HepG2 (cell line): ENCODE data around the gene IPO13. TPM values are rescaled to one million over a fixed set of nuclear protein-coding genes. Genes with fewer than 3 reads are reported as not detected.

ENCODE experiments used
- ATAC-seq: fragments of 200-7000 bp; cut with Tn5 transposase; 3 replicates; pipeline ENCODE4 v1.9.1; 2020; ENCODE audit warnings: mild to moderate bottlenecking, moderate library complexity
- Bru-seq: library from RNA; stranded (reverse); fragments of 400-500 nt; gene quantifications from one replicate; lab custom pipeline; 2021; lab: Mats Ljungman, UMichigan
- BruChase-seq, 2 experiments: library from RNA; stranded (reverse); fragments of 400-500 nt; gene quantifications; one replicate each; lab custom pipeline; 2021; lab: Mats Ljungman, UMichigan
- BruUV-seq: library from RNA; stranded (reverse); fragments of 400-500 nt; replicated peaks from 2 replicates; lab custom pipeline; 2021; lab: Mats Ljungman, UMichigan
- CTCF ChIA-PET: fragments of 300-600 bp; formaldehyde crosslinking; extraction: SDS; loops from one replicate; lab custom pipeline; 2021; ENCODE audit warnings: low total read pairs, inconsistent platforms, low intra/inter-chr PET ratio; lab: Yijun Ruan, JAX
- POLR2A ChIA-PET: fragments of 350-600 bp; sonication (Branson Sonifier 250); formaldehyde crosslinking; loops from one replicate; lab custom pipeline; 2020; ENCODE audit warnings: antibody characterized with exemption, inconsistent platforms; lab: Yijun Ruan, JAX
- DNase-seq: peaks from one replicate; pipeline ENCODE4 v3.0.0-alpha.2; 2015; ENCODE audit warnings: low spot score
- FAIRE-seq: peaks from 3 replicates; lab custom pipeline; 2011; peaks lifted over from hg19 to GRCh38; lab: Jason Lieb, UNC
- H2AFZ ChIP-seq: one replicate; pipeline ENCODE4 v1.6.1; 2011; ENCODE audit warnings: low read length, inconsistent platforms
- H3K27ac ChIP-seq: fragments of 300-600 bp; 3 replicates; pipeline ENCODE4 v1.8.0; 2011; ENCODE audit warnings: mixed run types, mild to moderate bottlenecking, mixed read lengths, low read length, inconsistent platforms; ENCODE audit not compliant: insufficient read depth; ENCODE audit errors: extremely low read length
- H3K27me3 ChIP-seq, 2 experiments: fragments of 200-600 bp in 1 of 2; 2 replicates in 1 of 2; 3 replicates in 1 of 2; pipeline versions ENCODE4 v1.6.0 to v1.8.0; 2011; ENCODE audit warnings: low read length in 2 of 2, mild to moderate bottlenecking in 2 of 2, moderate library complexity in 2 of 2, inconsistent platforms in 1 of 2; ENCODE audit not compliant: insufficient read depth in 2 of 2, control insufficient read depth in 1 of 2
- H3K36me3 ChIP-seq, 2 experiments: fragments of 200-600 bp in 1 of 2; replicated peaks in 1 of 2; 2 replicates in 1 of 2; 3 replicates in 1 of 2; pipeline versions ENCODE4 v1.5.1 to v1.8.0; 2011; ENCODE audit warnings: low read length in 2 of 2, inconsistent platforms in 1 of 2; ENCODE audit not compliant: insufficient read depth in 2 of 2, control insufficient read depth in 1 of 2
- H3K4me1 ChIP-seq: 2 replicates; pipeline ENCODE4 v1.5.1; 2012; ENCODE audit warnings: low read length, inconsistent platforms; ENCODE audit not compliant: insufficient read depth
- H3K4me2 ChIP-seq: 2 replicates; pipeline ENCODE4 v1.6.0; 2011; ENCODE audit warnings: low read depth, low read length, inconsistent platforms
- H3K4me3 ChIP-seq, 3 experiments: fragments of 200-600 bp in 1 of 3; sonication (generic), shearing (Covaris generic) in 1 of 3; replicated peaks in 1 of 3; 2 replicates each; pipeline ENCODE4 v1.5.1; 2011 to 2016; ENCODE audit warnings: low read length in 3 of 3, inconsistent platforms in 2 of 3, low read depth in 2 of 3, mild to moderate bottlenecking in 2 of 3, control low read depth in 1 of 3, mixed read lengths in 1 of 3; ENCODE audit not compliant: insufficient read depth in 1 of 3
- H3K79me2 ChIP-seq: one replicate; pipeline ENCODE4 v1.6.1; 2011; ENCODE audit warnings: low read length, inconsistent platforms; ENCODE audit not compliant: insufficient read depth
- H3K9ac ChIP-seq: 2 replicates; pipeline ENCODE4 v1.6.0; 2011; ENCODE audit warnings: mild to moderate bottlenecking, low read depth, low read length, inconsistent platforms; ENCODE audit not compliant: insufficient read depth
- H3K9me3 ChIP-seq: 2 replicates; pipeline ENCODE4 v1.5.1; 2012; ENCODE audit warnings: mild to moderate bottlenecking, low read length
- H4K20me1 ChIP-seq: 2 replicates; pipeline ENCODE4 v1.6.0; 2011; ENCODE audit warnings: inconsistent platforms, mild to moderate bottlenecking, low read length, moderate library complexity; ENCODE audit not compliant: insufficient read depth
- AKAP8 ChIP-seq: sonication (generic); formaldehyde crosslinking; IDR thresholded peaks from 2 replicates; pipeline ENCODE4 v1.5.1; 2020; ENCODE audit warnings: mild to moderate bottlenecking, missing genetic modification reagents
- CC2D1A ChIP-seq: sonication (generic); formaldehyde crosslinking; IDR thresholded peaks from 2 replicates; pipeline ENCODE4 v1.8.1; 2023; ENCODE audit warnings: mild to moderate bottlenecking, missing genetic modification reagents
- GTF3A ChIP-seq: sonication (generic); formaldehyde crosslinking; conservative IDR thresholded peaks from 2 replicates; pipeline ENCODE4 v1.4.0; 2020; ENCODE audit warnings: mild to moderate bottlenecking, missing genetic modification reagents
- IKZF5 ChIP-seq: IDR thresholded peaks from 2 replicates; pipeline ENCODE4 v1.6.1; 2018; ENCODE audit warnings: missing genetic modification reagents, mild to moderate bottlenecking, missing compliant biosample characterization
- RAD21 ChIP-seq: fragments of 450-650 bp; formaldehyde crosslinking; IDR thresholded peaks from 2 replicates; pipeline ENCODE4 v1.5.0; 2020; ENCODE audit warnings: mild to moderate bottlenecking
- SMAD3 ChIP-seq: sonication (generic); formaldehyde crosslinking; IDR thresholded peaks from 2 replicates; pipeline ENCODE4 v1.4.0; 2020; ENCODE audit warnings: missing genetic modification reagents
- SPEN ChIP-seq: sonication (generic); formaldehyde crosslinking; IDR thresholded peaks from 2 replicates; pipeline ENCODE4 v1.5.1; 2020; ENCODE audit warnings: low read depth, mild to moderate bottlenecking, missing genetic modification reagents
- TMF1 ChIP-seq: sonication (generic); formaldehyde crosslinking; IDR thresholded peaks from 2 replicates; pipeline ENCODE4 v1.8.1; 2022; ENCODE audit warnings: low read depth, missing genetic modification reagents
- XRCC5 ChIP-seq: fragments of 200-400 bp; formaldehyde crosslinking; optimal IDR thresholded peaks from 2 replicates; pipeline ENCODE3; 2017; ENCODE audit warnings: mild to moderate bottlenecking, low read length
- ZFAT ChIP-seq: sonication (generic); formaldehyde crosslinking; conservative IDR thresholded peaks from 2 replicates; pipeline ENCODE4 v1.8.1; 2023; ENCODE audit warnings: missing genetic modification reagents, inconsistent platforms
- ZZZ3 ChIP-seq: sonication (generic); formaldehyde crosslinking; IDR thresholded peaks from 2 replicates; pipeline ENCODE4 v1.4.0; 2020; ENCODE audit warnings: missing genetic modification reagents, mild to moderate bottlenecking, borderline replicate concordance
- WGBS: methylation state at CpG from one replicate; pipeline ENCODE4 v1.1.6; 2017; ENCODE audit warnings: low lambda C conversion rate; 5-methylcytosine and 5-hydroxymethylcytosine counted together
- in situ Hi-C: cut with HindIII; loops from 2 replicates; pipeline ENCODE4 v1.10.0; 2017; ENCODE audit warnings: low pct_unique_long_range_greater_than_20kb; ENCODE audit not compliant: extremely low pct_ligation_motif_present
- intact Hi-C: fragments of 100-400 bp; cut with micrococcal nuclease; formaldehyde crosslinking; loops from one replicate; pipeline ENCODE4 v1.10.0; 2022; ENCODE audit not compliant: unreplicated experiment
- long read RNA-seq, 2 experiments: library from RNA in 1 of 2; library from polyadenylated mRNA in 1 of 2; stranded (forward) in 1 of 2; unstranded in 1 of 2; transcript quantifications; one replicate each; pipeline ENCODE4 v2.0.0, GENCODE V29; 2019 to 2022
- polyA minus RNA-seq, 3 experiments: library from RNA; depleted of rRNA, polyadenylated mRNA; stranded (reverse); fragments of >200 nt; gene quantifications; 2 replicates each; pipeline ENCODE4 v1.2.3, GENCODE V29; 2011; ENCODE audit warnings: low replicate concordance in 1 of 3
- polyA plus RNA-seq, 8 experiments: library from polyadenylated mRNA; depleted of rRNA in 3 of 8; stranded (reverse) in 7 of 8; unstranded in 1 of 8; fragments of >200 nt; fragmentation: Illumina TruSeq in 4 of 8; extraction: Trizol in 4 of 8; gene quantifications; 2 replicates each; pipeline versions ENCODE4 v1.2.1 to v1.2.3, GENCODE V29; 2011 to 2016; ENCODE audit warnings: low read depth in 4 of 8, missing spikeins in 1 of 8, mixed read lengths in 1 of 8; ENCODE audit not compliant: insufficient read depth in 1 of 8
- total RNA-seq, 5 experiments: library from RNA; depleted of rRNA; stranded (reverse); fragments of >200 nt; fragmentation: Illumina TruSeq; extraction: Trizol; gene quantifications; 2 replicates each; pipeline ENCODE4 v1.2.3, GENCODE V29; 2016; ENCODE audit warnings: low read depth in 1 of 5
- TF ChIP-seq, protein P1 (sequence below): sonication (generic); formaldehyde crosslinking; IDR thresholded peaks from 2 replicates; pipeline ENCODE4 v1.4.0; 2020; ENCODE audit warnings: missing genetic modification reagents
- TF ChIP-seq, protein P2 (sequence below): sonication (generic); formaldehyde crosslinking; IDR thresholded peaks from 2 replicates; pipeline ENCODE4 v1.4.0; 2020; ENCODE audit warnings: mild to moderate bottlenecking, missing genetic modification reagents

Gene IPO13
- total RNA-seq (2016; rRNA removed; fragmentation: Illumina TruSeq; extraction: Trizol) = 14.3 and 15.6 TPM in 2 replicates
- total RNA-seq (2016; cell fraction: cytosol; rRNA removed; fragmentation: Illumina TruSeq; extraction: Trizol; ENCODE audit: low read depth) = 2.4 and 3.1 TPM in 2 replicates
- total RNA-seq (2016; cell fraction: insoluble cytoplasmic fraction; rRNA removed; fragmentation: Illumina TruSeq; extraction: Trizol) = 13.4 and 14.4 TPM in 2 replicates
- 5.8 and 6.8 TPM in 2 replicates for total RNA-seq (2016; cell fraction: membrane; rRNA removed; fragmentation: Illumina TruSeq; extraction: Trizol)
- total RNA-seq (2016; cell fraction: nucleus; rRNA removed; fragmentation: Illumina TruSeq; extraction: Trizol) = 15.1 and 20.1 TPM in 2 replicates
- polyA plus RNA-seq (2011; rRNA removed) = 12.9 and 15.0 TPM in 2 replicates
- 11.2 and 12.8 TPM in 2 replicates for polyA plus RNA-seq (2011; cell fraction: cytosol; rRNA removed)
- 43.8 and 47.3 TPM in 2 replicates for polyA plus RNA-seq (2011; cell fraction: nucleus; rRNA removed)
- 9.7 and 11.8 TPM in 2 replicates for polyA plus RNA-seq (2012)
- 2.2 and 2.4 TPM in 2 replicates for polyA plus RNA-seq (2016; cell fraction: cytosol; fragmentation: Illumina TruSeq; extraction: Trizol; ENCODE audit: low read depth)
- polyA plus RNA-seq (2016; cell fraction: insoluble cytoplasmic fraction; fragmentation: Illumina TruSeq; extraction: Trizol; ENCODE audit: low read depth) = 14.5 and 14.6 TPM in 2 replicates
- polyA plus RNA-seq (2016; cell fraction: membrane; fragmentation: Illumina TruSeq; extraction: Trizol; ENCODE audit: low read depth) = 3.4 and 5.4 TPM in 2 replicates
- polyA plus RNA-seq (2016; cell fraction: nucleus; fragmentation: Illumina TruSeq; extraction: Trizol; ENCODE audit: insufficient read depth, low read depth) = 47.0 and 47.3 TPM in 2 replicates
- polyA minus RNA-seq (2011; rRNA and poly(A)+ RNA removed; ENCODE audit: low replicate concordance) = 37.2 and 43.4 TPM in 2 replicates
- 8.7 and 12.3 TPM in 2 replicates for polyA minus RNA-seq (2011; cell fraction: cytosol; rRNA and poly(A)+ RNA removed)
- 9.8 and 11.1 TPM in 2 replicates for polyA minus RNA-seq (2011; cell fraction: nucleus; rRNA and poly(A)+ RNA removed)
- percentile 50 among the genes with signal in this experiment for Bru-seq, nascent RNA
- BruChase-seq, experiment 1, labeled RNA remaining after a 6-hour chase = percentile 58 among the genes with signal in this experiment
- BruChase-seq, experiment 2, labeled RNA remaining after a 2-hour chase = percentile 59 among the genes with signal in this experiment
- long read RNA-seq, experiment 1, transcript IPO13-202 (20 exons, 3,894 nt) = major isoform, 7 of 14 reads
- long read RNA-seq, experiment 1, partial matches to known transcripts = 4 of 14 reads
- long read RNA-seq, experiment 1, other reads (novel, unspliced or antisense) = 2 of 14 reads
- long read RNA-seq, experiment 2, transcript IPO13-202 (20 exons, 3,894 nt) = major isoform, 8 of 32 reads
- long read RNA-seq, experiment 2, partial matches to known transcripts = 8 of 32 reads
- long read RNA-seq, experiment 2, other reads (novel, unspliced or antisense) = 13 of 32 reads

DNA sequence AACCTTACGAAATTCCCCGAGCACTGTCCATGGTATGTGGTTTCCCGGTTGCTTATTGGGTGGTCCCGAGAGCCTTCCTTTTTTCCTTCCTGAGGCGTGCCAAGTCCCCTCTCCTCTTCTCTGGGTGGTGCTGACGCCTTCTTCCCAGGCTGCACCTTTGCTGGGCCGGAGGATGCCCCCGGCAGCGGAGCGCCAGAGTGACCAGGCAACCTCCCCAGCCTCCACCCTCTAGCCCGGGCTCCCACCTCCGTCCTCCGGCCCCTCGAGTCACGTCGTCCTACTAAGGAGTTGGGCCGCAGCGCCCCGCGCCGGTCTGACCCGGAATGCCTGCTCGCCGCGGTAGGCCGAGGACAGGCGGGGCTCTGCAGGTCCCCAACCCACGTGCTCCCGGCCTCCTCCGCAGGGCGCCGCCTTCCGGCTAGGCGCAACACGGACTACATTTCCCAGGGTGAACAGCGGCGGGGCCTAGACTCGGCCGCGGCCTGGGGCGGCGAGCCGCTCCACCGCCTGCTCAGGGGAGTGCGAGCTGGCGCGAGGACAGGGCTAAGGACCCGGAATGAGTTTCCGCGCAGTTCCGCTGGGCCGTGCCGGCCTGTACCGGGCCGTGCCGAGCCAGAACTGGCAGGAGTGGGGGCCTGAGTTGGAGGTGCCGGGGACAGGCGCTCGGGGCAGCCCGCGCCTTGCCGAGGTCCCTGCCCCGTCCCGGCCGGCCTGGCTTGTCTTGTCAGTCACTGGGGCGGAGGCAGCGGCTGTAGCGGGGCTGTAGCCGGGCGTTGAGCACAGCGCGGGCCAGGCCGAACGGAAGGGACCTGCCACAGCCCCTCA, at the start of gene IPO13:
Gene IPO13 (plus strand): TSS at position 715 of the 825 bp plus-strand sequence. CDS start 651 bp downstream, outside the sequence.
- peak; percentile 92 for ATAC-seq
- Histone ChIP-seq H3K9ac (peak within 1 kb of the TSS; percentile 94), H3K9me3 (no peaks in the 10 kb centered on the region), H2AFZ (no peak within 1 kb of the TSS), H3K79me2 (peaks cover 11% of the 10 kb centered on the region), H4K20me1 (no peaks in the 10 kb centered on the region), H3K4me3 (peak within 1 kb of the TSS; percentile 69 to 90 (median 79)), H3K27ac (peak within 1 kb of the TSS; percentile 93), H3K27me3 (no peaks in the 10 kb centered on the region; a peak in 1 of 5 replicates), H3K4me1 (peaks cover 27% of the 10 kb centered on the region), H3K36me3 (no peaks in the 10 kb centered on the region; a peak in 1 of 5 replicates), H3K4me2 (peak within 1 kb of the TSS; percentile 84)
- in situ Hi-C loops = no loop called here
- CTCF ChIA-PET = interaction anchor here (0.7 kb wide), 1 partner anchor 183 kb away, joined by 3 read pairs; no protein-coding TSS in a partner anchor
- BruUV-seq = no TSS peak
- WGBS = under 1% methylated on average over 33 of the region's 74 CpGs
- POLR2A ChIA-PET = interaction anchor here (0.8 to 5.0 kb wide), 9 partner anchors 11 to 296 kb away, joined by 3 to 38 read pairs (median 7); partner anchors contain the start of genes ATP6V0B, DPH2 and KDM4A
- peak; percentile 92 for DNase-seq
- intact Hi-C loops = loop anchor here (1.0 to 5.0 kb wide), 3 partner anchors 10 to 239 kb away; partner anchors contain the start of gene ST3GAL3
- peak; percentile 77 for FAIRE-seq
- TF ChIP-seq, protein P1, sequence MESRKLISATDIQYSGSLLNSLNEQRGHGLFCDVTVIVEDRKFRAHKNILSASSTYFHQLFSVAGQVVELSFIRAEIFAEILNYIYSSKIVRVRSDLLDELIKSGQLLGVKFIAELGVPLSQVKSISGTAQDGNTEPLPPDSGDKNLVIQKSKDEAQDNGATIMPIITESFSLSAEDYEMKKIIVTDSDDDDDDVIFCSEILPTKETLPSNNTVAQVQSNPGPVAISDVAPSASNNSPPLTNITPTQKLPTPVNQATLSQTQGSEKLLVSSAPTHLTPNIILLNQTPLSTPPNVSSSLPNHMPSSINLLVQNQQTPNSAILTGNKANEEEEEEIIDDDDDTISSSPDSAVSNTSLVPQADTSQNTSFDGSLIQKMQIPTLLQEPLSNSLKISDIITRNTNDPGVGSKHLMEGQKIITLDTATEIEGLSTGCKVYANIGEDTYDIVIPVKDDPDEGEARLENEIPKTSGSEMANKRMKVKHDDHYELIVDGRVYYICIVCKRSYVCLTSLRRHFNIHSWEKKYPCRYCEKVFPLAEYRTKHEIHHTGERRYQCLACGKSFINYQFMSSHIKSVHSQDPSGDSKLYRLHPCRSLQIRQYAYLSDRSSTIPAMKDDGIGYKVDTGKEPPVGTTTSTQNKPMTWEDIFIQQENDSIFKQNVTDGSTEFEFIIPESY (CRISPR knock-in tag) = peak; percentile 64
- TF ChIP-seq CC2D1A (CRISPR knock-in tag) = no peak; the same call in 1 of the 2 replicates
- TF ChIP-seq, protein P2, sequence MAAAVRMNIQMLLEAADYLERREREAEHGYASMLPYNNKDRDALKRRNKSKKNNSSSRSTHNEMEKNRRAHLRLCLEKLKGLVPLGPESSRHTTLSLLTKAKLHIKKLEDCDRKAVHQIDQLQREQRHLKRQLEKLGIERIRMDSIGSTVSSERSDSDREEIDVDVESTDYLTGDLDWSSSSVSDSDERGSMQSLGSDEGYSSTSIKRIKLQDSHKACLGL (CRISPR knock-in tag) = peak; percentile 93; the same call in 1 of the 2 replicates
- TF ChIP-seq ZZZ3 (CRISPR knock-in tag) = peak; percentile 74; the same call in 1 of the 2 replicates
- TF ChIP-seq GTF3A = peak; percentile 99
- TF ChIP-seq XRCC5 = peak; percentile 98
- TF ChIP-seq IKZF5 = peak; percentile 81; the same call in 1 of the 2 replicates
- 0 out of 2 replicates have a peak, but pooled peaks have one; percentile 69 for TF ChIP-seq AKAP8 (CRISPR knock-in tag)
- peak; percentile 72 for TF ChIP-seq RAD21 (CRISPR knock-in tag)
- peak; percentile 88 for TF ChIP-seq SMAD3 (CRISPR knock-in tag)
- TF ChIP-seq ZFAT (CRISPR knock-in tag) = no peak
- no peak for TF ChIP-seq TMF1 (CRISPR knock-in tag)
- peak; percentile 94 for TF ChIP-seq SPEN (CRISPR knock-in tag)
